ENCODE measurements around the gene POLR3GL.

- no peak for TF ChIP-seq CTCF (conservative IDR thresholded peaks at IDR 0.05)
- no peak for TF ChIP-seq EZH2 (IDR thresholded peaks at IDR 0.05; ENCODE audit: low read depth)
These were observed 55.0 kb downstream of the POLR3GL start for GRCh38 chr1:146019231-146020057.

Data from PC-9 (cell line).